Adrenal gland (tissue), 5 donors: ENCODE results near the gene ZDHHC24.

Source experiments
- POLR2A ChIP-seq, 2 donors: fragments of 450-650 bp; IDR thresholded peaks; one replicate each; pipeline ENCODE4 v1.6.1; 2017; ENCODE audit warnings: antibody characterized with exemption in 2 of 2, mild to moderate bottlenecking in 2 of 2, moderate library complexity in 1 of 2
- TF ChIP-seq, protein P1 (sequence below), 6 experiments: fragments of 450-650 bp in 4 of 6; fragments of 200-600 bp in 2 of 6; sonication (generic) in 1 of 6; IDR thresholded peaks; 1 replicate in 5 of 6; 2 replicates in 1 of 6; pipeline versions ENCODE4 v1.5.1 to v1.8.0; 2016 to 2021; ENCODE audit warnings: antibody characterized with exemption in 6 of 6, mild to moderate bottlenecking in 2 of 6, moderate library complexity in 1 of 6
- donor health status: DM: no; HTN: no; CAD: no.

DNA sequence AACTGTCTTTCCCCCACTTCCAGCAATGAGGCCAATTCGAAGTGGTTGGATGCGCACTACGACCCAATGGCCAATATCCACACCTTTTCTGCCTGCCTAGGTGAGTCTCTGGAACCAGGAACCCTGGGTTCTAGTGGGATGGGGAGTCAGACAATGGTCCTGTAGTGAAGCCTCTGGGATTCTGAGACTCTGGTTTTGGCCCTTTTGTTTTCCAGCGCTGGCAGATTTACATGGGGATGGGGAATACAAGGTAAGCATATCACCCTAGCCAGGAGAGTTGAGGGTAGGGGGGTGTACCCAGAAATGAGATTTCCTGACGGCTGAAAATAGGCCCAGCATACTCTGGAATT, 34.9 kb downstream of the ZDHHC24 start:
- TF ChIP-seq, protein P1, sequence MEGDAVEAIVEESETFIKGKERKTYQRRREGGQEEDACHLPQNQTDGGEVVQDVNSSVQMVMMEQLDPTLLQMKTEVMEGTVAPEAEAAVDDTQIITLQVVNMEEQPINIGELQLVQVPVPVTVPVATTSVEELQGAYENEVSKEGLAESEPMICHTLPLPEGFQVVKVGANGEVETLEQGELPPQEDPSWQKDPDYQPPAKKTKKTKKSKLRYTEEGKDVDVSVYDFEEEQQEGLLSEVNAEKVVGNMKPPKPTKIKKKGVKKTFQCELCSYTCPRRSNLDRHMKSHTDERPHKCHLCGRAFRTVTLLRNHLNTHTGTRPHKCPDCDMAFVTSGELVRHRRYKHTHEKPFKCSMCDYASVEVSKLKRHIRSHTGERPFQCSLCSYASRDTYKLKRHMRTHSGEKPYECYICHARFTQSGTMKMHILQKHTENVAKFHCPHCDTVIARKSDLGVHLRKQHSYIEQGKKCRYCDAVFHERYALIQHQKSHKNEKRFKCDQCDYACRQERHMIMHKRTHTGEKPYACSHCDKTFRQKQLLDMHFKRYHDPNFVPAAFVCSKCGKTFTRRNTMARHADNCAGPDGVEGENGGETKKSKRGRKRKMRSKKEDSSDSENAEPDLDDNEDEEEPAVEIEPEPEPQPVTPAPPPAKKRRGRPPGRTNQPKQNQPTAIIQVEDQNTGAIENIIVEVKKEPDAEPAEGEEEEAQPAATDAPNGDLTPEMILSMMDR (IDR thresholded peaks at IDR 0.05), result no peak
- no peak for TF ChIP-seq POLR2A (IDR thresholded peaks at IDR 0.05)
